ENCODE results near the gene RER1.

RER1 gene, protein sequence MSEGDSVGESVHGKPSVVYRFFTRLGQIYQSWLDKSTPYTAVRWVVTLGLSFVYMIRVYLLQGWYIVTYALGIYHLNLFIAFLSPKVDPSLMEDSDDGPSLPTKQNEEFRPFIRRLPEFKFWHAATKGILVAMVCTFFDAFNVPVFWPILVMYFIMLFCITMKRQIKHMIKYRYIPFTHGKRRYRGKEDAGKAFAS

DNA sequence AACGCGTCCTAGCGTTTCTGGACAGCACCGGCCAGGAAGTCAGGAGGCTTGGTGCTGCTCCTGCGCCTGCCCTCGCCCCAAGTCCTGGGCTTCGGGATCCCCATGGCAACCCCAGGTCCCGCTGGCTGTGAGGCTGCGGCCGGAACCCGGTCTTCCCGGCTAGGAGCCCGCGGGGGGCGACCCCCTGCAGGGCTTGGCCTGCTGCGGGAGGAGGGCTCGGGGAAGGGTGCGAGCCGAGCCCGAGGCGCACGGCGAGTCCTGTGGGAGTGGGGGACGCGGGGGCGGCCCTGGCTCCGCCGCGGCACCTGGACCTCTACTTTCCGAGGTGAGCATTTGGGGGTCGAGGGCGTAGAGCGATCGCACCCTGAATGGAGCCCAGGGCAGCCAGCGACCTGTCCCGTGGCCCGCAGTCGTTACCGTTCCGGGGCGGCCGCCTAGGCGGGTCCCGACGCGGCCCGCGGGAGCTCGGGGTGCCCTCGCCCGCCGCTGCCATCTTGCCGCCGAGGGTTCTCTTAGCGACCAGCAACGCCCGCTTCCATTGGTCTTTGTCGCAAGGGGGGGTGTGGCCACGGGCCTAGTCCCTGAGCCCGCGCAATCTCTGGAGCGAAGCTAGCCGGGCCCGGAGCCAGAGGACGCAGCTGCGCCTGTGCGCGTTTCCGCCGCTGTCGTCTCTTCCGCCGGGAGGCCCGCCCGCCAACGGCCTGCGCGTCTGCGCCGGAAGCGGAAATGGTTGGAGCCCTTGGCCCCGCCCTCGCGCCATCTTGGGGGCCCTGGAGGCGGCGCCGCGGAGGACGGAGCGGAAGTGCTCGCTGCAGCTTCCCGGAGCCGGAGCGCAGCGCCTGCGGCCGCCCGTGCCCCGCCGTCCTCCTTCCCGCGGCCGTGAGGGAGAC lies at the start of gene RER1, which contains the start of gene MORN1:
RER1 (plus strand) TSS at position 801 of the 890 bp plus-strand sequence. CDS start 3,950 bp downstream, outside the sequence.
MORN1 (minus strand) TSS at position 514 of the 890 bp plus-strand sequence; CDS start at position 493, 21 bp downstream.
- TF ChIP-seq, protein P1, sequence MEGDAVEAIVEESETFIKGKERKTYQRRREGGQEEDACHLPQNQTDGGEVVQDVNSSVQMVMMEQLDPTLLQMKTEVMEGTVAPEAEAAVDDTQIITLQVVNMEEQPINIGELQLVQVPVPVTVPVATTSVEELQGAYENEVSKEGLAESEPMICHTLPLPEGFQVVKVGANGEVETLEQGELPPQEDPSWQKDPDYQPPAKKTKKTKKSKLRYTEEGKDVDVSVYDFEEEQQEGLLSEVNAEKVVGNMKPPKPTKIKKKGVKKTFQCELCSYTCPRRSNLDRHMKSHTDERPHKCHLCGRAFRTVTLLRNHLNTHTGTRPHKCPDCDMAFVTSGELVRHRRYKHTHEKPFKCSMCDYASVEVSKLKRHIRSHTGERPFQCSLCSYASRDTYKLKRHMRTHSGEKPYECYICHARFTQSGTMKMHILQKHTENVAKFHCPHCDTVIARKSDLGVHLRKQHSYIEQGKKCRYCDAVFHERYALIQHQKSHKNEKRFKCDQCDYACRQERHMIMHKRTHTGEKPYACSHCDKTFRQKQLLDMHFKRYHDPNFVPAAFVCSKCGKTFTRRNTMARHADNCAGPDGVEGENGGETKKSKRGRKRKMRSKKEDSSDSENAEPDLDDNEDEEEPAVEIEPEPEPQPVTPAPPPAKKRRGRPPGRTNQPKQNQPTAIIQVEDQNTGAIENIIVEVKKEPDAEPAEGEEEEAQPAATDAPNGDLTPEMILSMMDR (IDR thresholded peaks at IDR 0.05; ENCODE audit: insufficient read depth, low read depth, low read length, missing control alignments) = no peak
- DNase-seq (ENCODE audit: low read depth) = peak; percentile 99
- H3K4me3 ChIP-seq (ENCODE audit: low read depth, low read length) = peak within 1 kb of the TSS; percentile 94

DNA sequence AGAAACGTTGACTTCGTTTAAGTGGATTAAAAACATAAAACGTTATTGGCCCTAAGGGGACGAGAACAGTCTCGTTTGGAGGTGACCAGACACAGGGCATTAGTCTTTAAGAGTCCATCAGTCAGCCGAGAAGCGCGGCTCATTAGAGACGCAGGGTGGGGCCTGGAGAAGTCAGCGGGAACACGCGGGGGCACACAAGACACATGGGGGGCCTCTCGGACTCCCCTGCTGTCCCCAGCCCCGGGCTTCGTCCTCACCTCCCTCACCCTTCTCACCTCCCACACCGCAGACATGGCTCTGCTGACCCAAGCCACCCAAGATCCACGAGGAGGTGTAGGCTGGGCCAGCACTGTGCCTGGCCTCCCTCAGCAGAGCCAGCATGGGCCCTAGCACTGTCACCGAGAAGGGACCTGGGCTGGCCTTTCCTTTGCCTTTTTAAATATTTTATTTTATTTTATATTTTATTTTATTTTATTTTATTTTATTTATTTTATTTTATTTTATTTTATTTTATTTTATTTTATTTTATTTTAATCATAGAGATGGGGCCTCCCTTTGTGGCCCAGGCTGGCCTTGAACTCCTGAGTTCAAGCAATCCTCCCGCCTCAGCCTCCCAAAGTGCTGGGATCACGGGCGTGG lies 49.1 kb upstream of the RER1 start:
- DNase-seq (ENCODE audit: low read depth) = no peak
- TF ChIP-seq, protein P1 (IDR thresholded peaks at IDR 0.05; ENCODE audit: insufficient read depth, low read depth, low read length, missing control alignments) = no peak
- no peak overlapping the region for H3K4me3 ChIP-seq (ENCODE audit: low read depth, low read length)

DNA sequence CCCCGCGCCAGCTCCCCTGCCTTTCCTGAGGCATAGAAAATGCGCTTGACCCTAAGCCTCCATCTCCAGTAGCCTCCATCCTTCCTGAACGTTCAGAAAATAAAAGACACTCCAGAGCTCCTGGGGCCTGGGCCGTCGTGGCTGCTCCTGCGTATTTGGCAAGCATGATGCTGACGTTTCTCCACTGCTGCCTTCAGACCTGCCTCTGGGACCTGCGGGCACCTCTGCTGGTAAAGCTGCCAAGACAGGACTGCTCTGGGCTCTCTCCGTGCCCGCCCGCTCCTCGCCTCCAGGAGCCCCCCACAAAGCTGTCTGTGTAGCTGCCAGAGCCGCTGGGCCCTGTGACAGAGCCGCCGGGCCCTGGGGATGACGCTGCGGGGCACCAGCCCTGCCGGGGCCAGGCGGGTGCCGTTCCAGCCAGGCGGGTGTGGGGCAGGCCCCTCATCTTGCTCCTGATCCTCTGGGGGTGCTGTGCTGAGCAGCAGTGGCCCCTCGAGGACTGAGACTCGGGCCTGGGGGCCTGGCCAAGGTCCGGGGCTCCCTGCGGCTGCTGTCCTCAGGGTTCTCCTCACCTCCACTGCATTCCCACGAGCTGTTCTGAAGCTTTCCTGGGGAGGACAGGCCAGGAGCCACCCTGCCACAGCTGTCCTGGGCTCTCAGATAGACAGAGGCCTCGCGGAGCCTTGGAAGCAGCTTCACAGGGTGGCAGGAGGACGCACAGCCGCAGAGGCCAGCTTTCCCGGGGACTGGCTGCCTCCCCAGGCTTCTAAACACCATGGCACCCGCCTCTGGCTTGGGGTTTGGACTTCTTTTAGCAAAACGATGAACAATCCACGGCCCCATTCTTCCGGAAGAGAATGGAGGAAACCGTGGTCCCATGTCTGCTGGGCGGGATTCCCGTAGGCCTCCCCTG lies 48.4 kb upstream of the RER1 start:
- TF ChIP-seq, protein P1 (IDR thresholded peaks at IDR 0.05; ENCODE audit: insufficient read depth, low read depth, low read length, missing control alignments) = no peak
- no peak for DNase-seq (ENCODE audit: low read depth)
- no peak overlapping the region for H3K4me3 ChIP-seq (ENCODE audit: low read depth, low read length)

DNA sequence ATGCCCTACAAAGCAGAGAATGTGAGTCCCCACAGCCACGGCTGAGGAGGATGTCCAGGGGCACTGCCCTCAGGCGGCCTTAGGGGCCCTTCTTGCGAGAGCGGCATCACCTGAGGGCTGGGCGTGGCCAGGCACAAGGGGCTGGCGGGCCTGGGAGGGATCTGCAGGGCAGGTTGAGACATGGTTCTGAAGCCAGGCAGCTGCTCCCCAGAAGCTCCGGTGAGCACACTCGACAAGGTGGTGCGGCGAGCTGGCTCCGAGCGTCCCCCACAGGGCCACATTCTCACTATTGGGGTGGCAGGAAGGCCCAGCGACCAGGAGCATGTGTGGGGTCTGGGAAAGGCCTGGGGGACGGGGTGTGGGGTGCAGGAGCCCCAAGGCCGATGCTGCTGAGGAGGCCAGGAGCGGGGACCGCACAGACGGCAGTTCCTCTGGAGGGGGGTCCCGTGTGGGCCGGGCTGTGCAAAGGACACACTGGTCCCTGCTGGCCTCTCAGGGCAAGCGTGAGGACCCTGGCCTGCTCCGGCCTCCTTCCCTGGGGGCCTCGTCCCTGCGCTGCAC lies 47.4 kb upstream of the RER1 start:
- TF ChIP-seq, protein P1 (IDR thresholded peaks at IDR 0.05; ENCODE audit: insufficient read depth, low read depth, low read length, missing control alignments) = no peak
- no peak for DNase-seq (ENCODE audit: low read depth)
- H3K4me3 ChIP-seq (ENCODE audit: low read depth, low read length) = no peak overlapping the region

DNA sequence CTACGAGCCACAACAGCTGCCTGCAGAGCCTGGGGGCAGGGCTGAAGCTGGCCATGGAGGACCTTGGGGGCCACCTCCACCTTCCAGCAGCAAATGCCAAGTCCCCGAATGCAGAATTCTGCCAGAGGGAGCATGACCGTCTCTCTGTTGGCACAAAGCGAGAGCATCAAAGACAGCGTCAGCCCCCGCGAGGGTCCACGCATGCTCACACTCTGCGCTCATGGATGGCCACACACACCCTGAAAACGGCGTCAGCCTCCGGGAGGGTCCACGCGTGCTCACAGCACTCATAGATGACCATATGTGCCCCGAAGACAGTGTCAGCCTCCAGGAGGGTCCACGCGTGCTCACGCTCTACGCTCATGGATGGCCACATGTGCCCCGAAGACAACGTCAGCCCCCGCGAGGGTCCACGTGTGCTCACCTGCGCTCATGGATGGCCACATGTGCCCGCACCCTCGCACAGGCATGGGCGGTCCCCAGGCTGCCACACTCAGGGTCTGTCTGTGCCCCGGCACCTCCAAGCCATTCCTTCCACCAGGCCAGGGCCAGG lies 46.8 kb upstream of the RER1 start:
- TF ChIP-seq, protein P1 (IDR thresholded peaks at IDR 0.05; ENCODE audit: insufficient read depth, low read depth, low read length, missing control alignments) = no peak
- H3K4me3 ChIP-seq (ENCODE audit: low read depth, low read length) = no peak overlapping the region
- DNase-seq (ENCODE audit: low read depth) = no peak
